GM20431 (cell line): ENCODE measurements around the gene CDC42EP5.
"Not testable (repeated sequence)": the region's sequence is repeated elsewhere in the genome, so short reads cannot be mapped to it uniquely, and the experiment has no call there.

ENCODE experiments used
- in situ Hi-C: fragments of 300-500 bp; cut with MseI, MboI; formaldehyde crosslinking; loops from one replicate; pipeline ENCODE4 v1.15.0; 2020; ENCODE audit warnings: low sequenced_read_pairs; ENCODE audit not compliant: unreplicated experiment

Gene CDC42EP5

GRCh38 chr19:54473071-54473891 lies at the start of gene CDC42EP5:
CDC42EP5 (minus strand) TSS chr19:54473296; CDS start chr19:54465547, 7,749 bp downstream.
- in situ Hi-C loops = loop anchor here (10.0 kb wide), 1 partner anchor 202 kb away; no protein-coding TSS in a partner anchor

GRCh38 chr19:54521860-54522513 lies 48.9 kb upstream of the CDC42EP5 start:
- in situ Hi-C loops = no loop called here

GRCh38 chr19:54521022-54521859 lies 48.1 kb upstream of the CDC42EP5 start:
- in situ Hi-C loops = no loop called here

GRCh38 chr19:54518844-54519243 lies 45.7 kb upstream of the CDC42EP5 start:
- in situ Hi-C loops = no loop called here

GRCh38 chr19:54517483-54517882 lies 44.4 kb upstream of the CDC42EP5 start:
- in situ Hi-C loops = no loop called here

- in situ Hi-C loops = no loop called here
Observed at GRCh38 chr19:54515156-54515555, 42.1 kb upstream of the CDC42EP5 start.

- in situ Hi-C loops = not testable (repeated sequence)
Observed at GRCh38 chr19:54509200-54509940, 36.3 kb upstream of the CDC42EP5 start.

- in situ Hi-C loops = not testable (repeated sequence)
Observed at GRCh38 chr19:54508487-54508886, 35.4 kb upstream of the CDC42EP5 start.

- in situ Hi-C loops = no loop called here
Observed at GRCh38 chr19:54507824-54508223, 34.7 kb upstream of the CDC42EP5 start.

GRCh38 chr19:54507038-54507717 lies 34.1 kb upstream of the CDC42EP5 start:
- in situ Hi-C loops = not testable (repeated sequence)

GRCh38 chr19:54506079-54506478 lies 33.0 kb upstream of the CDC42EP5 start:
- in situ Hi-C loops = no loop called here

- in situ Hi-C loops = not testable (repeated sequence)
Observed at GRCh38 chr19:54505542-54505941, 32.4 kb upstream of the CDC42EP5 start.

GRCh38 chr19:54502518-54503048 lies 29.5 kb upstream of the CDC42EP5 start, which contains the start of gene LAIR2:
LAIR2 (plus strand) TSS chr19:54502831; CDS start chr19:54502919, 88 bp downstream.
- in situ Hi-C loops = no loop called here

GRCh38 chr19:54498451-54498772 lies 25.3 kb upstream of the CDC42EP5 start:
- in situ Hi-C loops = not testable (repeated sequence)

- in situ Hi-C loops = not testable (repeated sequence)
Observed at GRCh38 chr19:54497747-54498450, 24.8 kb upstream of the CDC42EP5 start.

GRCh38 chr19:54495284-54495683 lies 22.2 kb upstream of the CDC42EP5 start:
- in situ Hi-C loops = not testable (repeated sequence)

GRCh38 chr19:54493967-54494585 lies 21.0 kb upstream of the CDC42EP5 start:
- in situ Hi-C loops = no loop called here

GRCh38 chr19:54493056-54493455 lies 20.0 kb upstream of the CDC42EP5 start:
- in situ Hi-C loops = not testable (repeated sequence)
